AG04450 (cell line): ENCODE data around the gene GRID1. TPM values are rescaled to one million over a fixed set of nuclear protein-coding genes. Genes with fewer than 3 reads are reported as not detected.
"Not testable (repeated sequence)": the region's sequence is repeated elsewhere in the genome, so short reads cannot be mapped to it uniquely, and the experiment has no call there.

Experiments used
- CTCF ChIA-PET: fragments of 300-600, 350-600 bp; formaldehyde crosslinking; extraction: SDS; loops from one replicate; lab custom pipeline; 2022; ENCODE audit warnings: antibody characterized with exemption, inconsistent platforms; lab: Charles Lee
- POLR2A ChIA-PET: fragments of 350-600 bp; formaldehyde crosslinking; extraction: SDS; loops from one replicate; lab custom pipeline; 2021; ENCODE audit warnings: antibody characterized with exemption, inconsistent platforms; lab: Yijun Ruan, JAX
- DNase-seq: peaks from one replicate; pipeline ENCODE4 v3.0.0-alpha.2; 2011; ENCODE audit warnings: low read depth, low spot score
- H3K27ac ChIP-seq: one replicate; pipeline ENCODE4 v1.5.1; 2012; ENCODE audit warnings: low read depth, low read length, control low read depth
- H3K27me3 ChIP-seq: one replicate; pipeline ENCODE4 v1.6.0; 2012; ENCODE audit warnings: low read length; ENCODE audit not compliant: control insufficient read depth, insufficient read depth
- H3K4me3 ChIP-seq: 2 replicates; pipeline ENCODE4 v1.5.1; 2011; ENCODE audit warnings: mild to moderate bottlenecking, low read depth, low read length, control low read depth
- H3K9me3 ChIP-seq: 2 replicates; pipeline ENCODE4 v1.5.1; 2012; ENCODE audit warnings: low read length; ENCODE audit not compliant: control insufficient read depth, insufficient read depth
- CTCF ChIP-seq: IDR thresholded peaks from 2 replicates; pipeline ENCODE4 v1.5.1; 2011; ENCODE audit warnings: low read depth, low read length, control low read depth, inconsistent platforms
- polyA plus RNA-seq: library from polyadenylated mRNA; depleted of rRNA; stranded (reverse); fragments of >200 nt; gene quantifications from 2 replicates; pipeline ENCODE4 v1.2.3, GENCODE V29; 2011

The GRID1 gene
- polyA plus RNA-seq, 1 experiment = not detected

DNA sequence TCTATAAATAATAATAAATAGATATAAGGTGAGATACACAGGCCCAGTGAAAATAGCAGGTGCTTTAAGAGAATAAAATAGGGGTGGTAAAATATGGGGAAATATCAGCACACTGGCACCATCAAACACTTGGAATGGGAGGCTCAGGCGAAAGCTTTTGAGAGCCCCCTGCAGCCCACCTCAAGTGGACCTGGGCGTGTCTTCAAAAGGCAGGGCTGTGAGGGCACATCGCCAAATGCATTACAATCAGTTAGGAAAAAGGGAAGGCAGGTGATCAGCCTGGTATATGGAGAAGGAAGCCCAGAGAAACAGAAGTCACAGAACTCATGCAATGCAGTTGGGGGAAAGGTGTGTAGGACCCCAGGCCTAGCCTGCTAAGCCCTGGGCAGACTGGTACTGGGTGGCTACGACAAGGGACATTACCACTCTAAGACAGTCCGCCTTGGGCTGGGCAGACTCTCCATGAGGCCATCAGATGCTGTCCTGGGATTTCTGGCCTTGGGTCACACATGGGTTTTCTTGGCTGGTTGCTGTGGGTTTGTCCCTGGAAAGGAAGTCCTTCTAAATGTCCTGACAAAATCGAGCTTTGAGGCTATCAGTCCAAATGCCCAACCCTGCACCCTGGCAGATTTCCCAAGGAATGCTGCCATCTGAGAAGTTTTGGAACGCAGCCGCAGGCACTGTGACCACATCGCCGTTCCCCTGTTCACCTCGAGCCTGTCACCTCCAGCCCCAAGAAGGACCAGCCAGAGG lies 330.6 kb downstream of the GRID1 start:
- Histone ChIP-seq H3K27me3 (no peaks in the 10 kb centered on the region), H3K4me3 (no peak overlapping the region), H3K9me3 (peaks cover 31% of the 10 kb centered on the region), H3K27ac (no peak overlapping the region)
- no peak for DNase-seq
- TF ChIP-seq CTCF = no peak
- ChIA-PET POLR2A (no interaction called here), CTCF (no interaction called here)

- peaks cover 32% of the 10 kb centered on the region for H3K9me3 ChIP-seq
- no peak for DNase-seq
- CTCF ChIA-PET = no interaction called here
- no peak for TF ChIP-seq CTCF
- no peaks in the 10 kb centered on the region for H3K27me3 ChIP-seq
- no peak overlapping the region for H3K27ac ChIP-seq
- no peak overlapping the region for H3K4me3 ChIP-seq
- POLR2A ChIA-PET = no interaction called here
Observed at GRCh38 chr10:86034710-86035109, 331.9 kb downstream of the GRID1 start.

DNA sequence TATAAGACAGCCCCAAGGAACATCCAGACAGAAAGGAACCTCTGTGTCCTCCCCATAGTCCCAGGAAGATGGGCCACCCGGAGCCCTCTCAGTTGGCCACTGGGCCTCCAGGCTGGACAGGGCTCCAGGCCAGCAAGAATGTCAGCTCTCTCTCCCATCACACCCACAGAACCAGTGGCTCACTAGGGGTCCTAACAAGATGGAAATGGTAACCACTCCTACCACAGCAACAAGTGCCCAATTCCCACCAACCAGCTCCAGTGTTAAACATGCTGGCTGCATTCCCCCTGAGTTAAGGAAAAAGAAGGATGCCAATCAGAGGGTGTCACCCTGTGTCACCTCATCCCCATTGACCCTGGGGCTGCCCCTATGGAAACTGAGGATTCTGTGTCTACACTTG lies 333.0 kb downstream of the GRID1 start:
- TF ChIP-seq CTCF = no peak
- Histone ChIP-seq H3K27ac (no peak overlapping the region), H3K9me3 (peaks cover 32% of the 10 kb centered on the region), H3K27me3 (no peaks in the 10 kb centered on the region), H3K4me3 (no peak overlapping the region)
- DNase-seq = no peak
- POLR2A ChIA-PET = no interaction called here
- CTCF ChIA-PET = no interaction called here

DNA sequence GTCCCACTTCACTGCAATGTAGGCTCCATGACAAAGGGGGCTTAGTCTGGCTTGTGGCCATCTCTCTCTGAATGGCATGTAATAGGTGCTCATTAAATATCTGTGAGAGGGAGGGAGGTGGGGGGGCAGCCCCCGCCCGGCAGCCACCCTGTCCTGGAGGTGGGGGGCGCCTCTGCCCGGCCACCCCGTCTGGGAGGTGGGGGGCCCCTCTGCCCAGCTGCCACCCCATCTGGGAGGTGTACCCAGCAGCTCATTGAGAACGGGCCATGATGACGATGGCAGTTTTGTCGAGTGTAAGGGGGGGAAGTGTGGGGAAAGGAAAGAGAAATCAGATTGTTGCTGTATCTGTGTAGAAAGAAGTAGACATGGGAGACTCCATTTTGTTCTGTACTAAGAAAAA lies 334.5 kb downstream of the GRID1 start:
- H3K27ac ChIP-seq, DNase-seq, CTCF ChIA-PET, H3K4me3 ChIP-seq, POLR2A ChIA-PET, H3K27me3 ChIP-seq: not testable (repeated sequence)
- peaks cover 36% of the 10 kb centered on the region for H3K9me3 ChIP-seq

- ChIA-PET POLR2A (no interaction called here), CTCF (no interaction called here)
- H3K9me3 ChIP-seq = peaks cover 28% of the 10 kb centered on the region
- no peak for DNase-seq
- TF ChIP-seq CTCF = no peak
- H3K27ac ChIP-seq = no peak overlapping the region
- no peak overlapping the region for H3K4me3 ChIP-seq
- no peaks in the 10 kb centered on the region for H3K27me3 ChIP-seq
Observed at GRCh38 chr10:86030312-86030711, 336.3 kb downstream of the GRID1 start.
